ENCODE measurements around the gene PNPLA2. TPM values are rescaled to one million over a fixed set of nuclear protein-coding genes. Genes with fewer than 3 reads are reported as not detected.

Gene PNPLA2, protein sequence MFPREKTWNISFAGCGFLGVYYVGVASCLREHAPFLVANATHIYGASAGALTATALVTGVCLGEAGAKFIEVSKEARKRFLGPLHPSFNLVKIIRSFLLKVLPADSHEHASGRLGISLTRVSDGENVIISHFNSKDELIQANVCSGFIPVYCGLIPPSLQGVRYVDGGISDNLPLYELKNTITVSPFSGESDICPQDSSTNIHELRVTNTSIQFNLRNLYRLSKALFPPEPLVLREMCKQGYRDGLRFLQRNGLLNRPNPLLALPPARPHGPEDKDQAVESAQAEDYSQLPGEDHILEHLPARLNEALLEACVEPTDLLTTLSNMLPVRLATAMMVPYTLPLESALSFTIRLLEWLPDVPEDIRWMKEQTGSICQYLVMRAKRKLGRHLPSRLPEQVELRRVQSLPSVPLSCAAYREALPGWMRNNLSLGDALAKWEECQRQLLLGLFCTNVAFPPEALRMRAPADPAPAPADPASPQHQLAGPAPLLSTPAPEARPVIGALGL
- polyA plus RNA-seq = 98.0 TPM
- long read RNA-seq, donor 1, partial matches to known transcripts = 17 of 19 reads
- long read RNA-seq, donor 1, other reads (novel, unspliced or antisense) = 0 of 19 reads
- long read RNA-seq, donor 2, transcript PNPLA2-201 (10 exons, 2,428 nt) = major isoform, 6 of 34 reads
- long read RNA-seq, donor 2, partial matches to known transcripts = 27 of 34 reads
- long read RNA-seq, donor 2, other reads (novel, unspliced or antisense) = 0 of 34 reads
- long read RNA-seq, donor 3 = 0 reads
- long read RNA-seq, donor 4 = 0 reads
- long read RNA-seq, donor 5, partial matches to known transcripts = 0 of 2 reads
- long read RNA-seq, donor 5, other reads (novel, unspliced or antisense) = 0 of 2 reads
- long read RNA-seq, donor 6, transcript PNPLA2-201 (10 exons, 2,428 nt) = major isoform, 7 of 34 reads
- long read RNA-seq, donor 6, partial matches to known transcripts = 27 of 34 reads
- long read RNA-seq, donor 6, other reads (novel, unspliced or antisense) = 0 of 34 reads
- long read RNA-seq, donor 7, partial matches to known transcripts = 5 of 5 reads
- long read RNA-seq, donor 7, other reads (novel, unspliced or antisense) = 0 of 5 reads
- long read RNA-seq, donor 8, partial matches to known transcripts = 22 of 22 reads
- long read RNA-seq, donor 8, other reads (novel, unspliced or antisense) = 0 of 22 reads
- long read RNA-seq, donor 9, partial matches to known transcripts = 12 of 16 reads
- long read RNA-seq, donor 9, other reads (novel, unspliced or antisense) = 0 of 16 reads
- long read RNA-seq, donor 10, partial matches to known transcripts = 17 of 21 reads
- long read RNA-seq, donor 10, other reads (novel, unspliced or antisense) = 0 of 21 reads
- long read RNA-seq, donor 11, partial matches to known transcripts = 33 of 34 reads
- long read RNA-seq, donor 11, other reads (novel, unspliced or antisense) = 0 of 34 reads

DNA sequence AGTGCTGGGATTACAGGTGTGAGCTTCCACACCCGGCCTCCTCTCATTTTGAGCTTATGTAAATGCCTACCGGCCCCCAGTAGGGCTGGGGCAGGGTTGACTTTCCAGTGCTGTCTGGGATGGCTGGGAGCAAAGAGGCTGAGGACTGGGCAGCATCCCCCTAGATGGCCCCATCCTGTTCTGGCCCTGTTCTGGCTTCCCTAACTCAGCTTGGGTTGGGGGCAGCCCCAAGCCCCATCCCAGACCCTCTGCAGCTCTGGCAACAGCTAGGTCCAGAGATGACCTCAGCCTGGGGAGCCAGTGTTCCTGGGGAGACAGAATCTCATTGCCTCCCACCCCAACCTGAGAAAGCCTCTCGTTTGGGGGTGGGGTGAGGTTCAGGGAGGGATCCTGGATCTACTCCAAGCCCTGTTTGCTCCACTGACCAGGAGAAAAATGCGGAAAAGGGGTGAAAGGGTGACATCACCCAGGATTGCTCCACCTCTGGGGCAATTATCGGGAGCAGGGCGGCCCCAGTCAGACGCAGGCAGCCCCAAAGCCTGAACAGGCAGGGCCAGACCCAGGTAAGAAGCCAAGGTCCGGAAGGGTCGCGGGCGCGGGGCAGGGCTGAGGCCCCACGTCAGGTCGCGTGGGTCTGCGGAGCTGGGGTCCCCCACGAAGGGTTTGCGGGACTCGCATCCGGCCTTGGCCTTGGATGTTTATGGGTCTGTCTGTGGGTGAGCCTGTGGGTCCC lies at the start of gene PNPLA2:
PNPLA2 (plus strand) TSS at position 519 of the 733 bp plus-strand sequence. CDS start 805 bp downstream, outside the sequence.
- peaks cover 31% of the 10 kb centered on the region for H3K36me3 ChIP-seq (ENCODE audit: control insufficient read depth, insufficient read depth, low read length)
- peak within 1 kb of the TSS; percentile 100 for H3K27ac ChIP-seq (ENCODE audit: low read length)
- no peaks in the 10 kb centered on the region for H3K27me3 ChIP-seq (ENCODE audit: control insufficient read depth, insufficient read depth, low read length)
- H3K4me3 ChIP-seq (ENCODE audit: low read length) = peak within 1 kb of the TSS; percentile 96
- H3K4me1 ChIP-seq (ENCODE audit: control insufficient read depth, insufficient read depth, low read length) = peaks cover 28% of the 10 kb centered on the region
- no peaks in the 10 kb centered on the region for H3K9me3 ChIP-seq (ENCODE audit: control insufficient read depth, low read depth, low read length)
- WGBS (ENCODE audit: insufficient coverage, low lambda C conversion rate) = no CpG with 5 or more reads among the region's 20 CpGs
- peak; percentile 89 to 93 for DNase-seq

DNA sequence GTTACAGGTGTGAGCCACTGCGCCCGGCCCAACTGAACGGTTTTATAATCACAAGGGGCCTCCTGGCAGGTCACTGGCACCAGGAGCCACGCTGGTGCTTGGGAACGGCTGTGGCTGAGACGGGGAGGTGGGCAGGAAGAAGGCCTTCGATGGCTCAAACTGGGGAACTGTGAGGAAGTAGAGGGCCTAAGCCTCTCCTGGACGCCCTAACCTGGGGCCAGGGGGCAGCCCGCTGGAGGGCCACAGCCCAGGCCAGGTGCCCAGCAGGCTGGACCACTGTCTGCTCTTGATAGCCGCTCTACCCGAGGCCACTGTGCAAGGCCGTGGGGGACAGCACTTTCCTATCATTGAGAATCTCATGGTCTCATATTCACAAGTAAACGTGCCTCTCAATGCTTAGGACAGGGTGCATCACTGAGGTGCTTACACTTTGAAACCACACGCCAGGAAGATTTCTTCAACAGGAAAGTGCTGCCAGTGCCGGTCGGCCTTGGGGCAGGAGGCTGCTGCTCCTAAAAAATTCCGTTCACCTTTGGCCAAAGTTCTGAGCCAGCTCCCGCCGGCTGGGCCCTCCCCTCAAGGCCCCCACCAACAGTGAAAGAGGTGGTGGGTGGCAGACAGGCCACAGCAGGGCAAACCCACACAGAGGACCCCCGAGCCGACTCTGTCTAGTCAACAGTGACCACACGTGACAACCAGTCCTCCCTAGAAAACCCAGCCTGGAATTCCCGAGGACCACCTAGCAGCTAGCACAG lies 48.6 kb upstream of the PNPLA2 start:
- no peak for DNase-seq
- WGBS (ENCODE audit: insufficient coverage, low lambda C conversion rate) = no CpG with 5 or more reads among the region's 23 CpGs
- Histone ChIP-seq H3K27ac (ENCODE audit: low read length) (no peak overlapping the region), H3K4me3 (ENCODE audit: low read length) (no peak overlapping the region), H3K27me3 (ENCODE audit: control insufficient read depth, insufficient read depth, low read length) (no peaks in the 10 kb centered on the region), H3K36me3 (ENCODE audit: control insufficient read depth, insufficient read depth, low read length) (peaks cover 75% of the 10 kb centered on the region), H3K4me1 (ENCODE audit: control insufficient read depth, insufficient read depth, low read length) (peaks cover 2% of the 10 kb centered on the region), H3K9me3 (ENCODE audit: control insufficient read depth, low read depth, low read length) (no peaks in the 10 kb centered on the region)

DNA sequence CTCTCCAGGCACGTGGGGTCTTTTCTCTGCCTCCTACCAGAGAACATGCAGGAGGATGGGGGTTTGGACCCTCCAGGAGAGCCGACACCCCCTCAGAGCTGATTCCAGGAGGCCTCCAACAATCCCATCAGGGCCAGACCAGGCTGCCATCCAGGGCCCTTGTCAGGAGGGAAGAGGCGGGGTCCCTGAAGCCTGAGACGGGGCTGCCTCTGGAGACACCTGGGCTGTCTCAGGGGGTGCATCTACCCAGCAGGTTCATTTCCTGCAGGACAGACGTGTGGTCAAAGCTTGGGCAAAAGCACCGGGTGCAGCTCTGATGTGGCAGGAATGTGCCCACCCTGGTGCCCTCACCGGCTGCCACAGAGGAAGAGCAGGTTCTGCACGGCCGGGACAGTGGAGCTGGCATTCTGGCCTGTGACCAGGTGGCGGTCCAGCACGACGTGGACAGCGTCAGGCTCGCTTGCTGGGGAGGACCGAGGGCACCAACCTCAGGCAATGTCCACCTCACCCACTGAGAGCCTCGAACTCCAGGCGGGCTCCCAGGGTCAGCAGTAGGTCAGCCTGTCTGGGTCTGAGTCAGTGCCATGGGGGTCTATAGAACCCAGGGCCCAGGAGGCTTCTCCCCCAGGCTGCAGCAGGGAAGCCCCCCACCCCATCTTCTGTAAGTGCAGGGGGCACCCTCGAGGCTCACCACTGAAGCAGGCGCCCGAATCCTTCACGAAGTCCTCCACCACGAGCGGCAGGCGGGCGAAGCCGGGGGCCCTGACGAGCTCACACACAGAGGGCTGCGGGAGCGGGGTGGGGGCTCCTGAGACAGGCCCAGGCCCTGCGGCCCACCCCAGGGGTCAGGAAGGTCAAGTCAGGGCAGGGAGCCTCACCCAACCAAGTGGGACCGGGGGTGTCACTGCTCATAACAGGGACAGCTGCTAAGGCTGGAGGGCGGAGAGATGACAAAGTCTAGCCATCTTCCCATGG lies 47.8 kb upstream of the PNPLA2 start:
- Histone ChIP-seq H3K27ac (ENCODE audit: low read length) (no peak overlapping the region), H3K9me3 (ENCODE audit: control insufficient read depth, low read depth, low read length) (no peaks in the 10 kb centered on the region), H3K36me3 (ENCODE audit: control insufficient read depth, insufficient read depth, low read length) (peaks cover 71% of the 10 kb centered on the region), H3K4me1 (ENCODE audit: control insufficient read depth, insufficient read depth, low read length) (peaks cover 7% of the 10 kb centered on the region), H3K4me3 (ENCODE audit: low read length) (no peak overlapping the region), H3K27me3 (ENCODE audit: control insufficient read depth, insufficient read depth, low read length) (no peaks in the 10 kb centered on the region)
- no CpG with 5 or more reads among the region's 32 CpGs for WGBS (ENCODE audit: insufficient coverage, low lambda C conversion rate)
- DNase-seq = no peak

DNA sequence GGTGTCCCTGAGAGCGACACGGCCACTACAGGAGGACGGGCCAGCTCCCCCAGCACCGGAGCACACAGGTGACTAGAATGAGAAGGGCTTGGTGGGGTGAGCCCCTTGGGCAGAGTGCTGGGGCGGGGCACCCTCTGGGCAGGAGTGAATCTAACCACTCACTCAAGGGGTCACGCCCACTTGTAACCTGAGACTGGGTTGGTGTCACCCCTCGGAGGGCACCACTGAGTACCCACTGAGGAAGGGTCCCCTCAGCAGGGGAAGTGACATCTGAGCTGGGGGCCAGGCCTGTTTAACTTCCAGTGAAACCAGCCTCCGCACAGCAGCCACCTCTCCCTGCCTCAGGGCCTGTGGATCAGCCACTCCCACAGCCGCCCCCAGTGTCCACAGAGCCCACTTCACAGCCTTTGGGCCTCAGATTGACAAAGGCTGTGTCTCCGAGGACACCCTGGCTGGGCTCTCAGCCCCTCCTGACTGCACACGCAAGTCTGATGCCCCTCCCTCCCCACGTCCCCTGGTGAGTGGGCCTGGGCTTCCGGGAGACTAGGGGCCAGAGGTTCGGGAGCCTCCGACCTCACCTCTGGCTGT lies 47.0 kb upstream of the PNPLA2 start:
- H3K27me3 ChIP-seq (ENCODE audit: control insufficient read depth, insufficient read depth, low read length) = no peaks in the 10 kb centered on the region
- no peak overlapping the region for H3K27ac ChIP-seq (ENCODE audit: low read length)
- H3K4me1 ChIP-seq (ENCODE audit: control insufficient read depth, insufficient read depth, low read length) = peaks cover 11% of the 10 kb centered on the region
- no peak for DNase-seq
- H3K4me3 ChIP-seq (ENCODE audit: low read length) = no peak overlapping the region
- H3K36me3 ChIP-seq (ENCODE audit: control insufficient read depth, insufficient read depth, low read length) = peaks cover 63% of the 10 kb centered on the region
- WGBS (ENCODE audit: insufficient coverage, low lambda C conversion rate) = no CpG with 5 or more reads among the region's 15 CpGs
- no peaks in the 10 kb centered on the region for H3K9me3 ChIP-seq (ENCODE audit: control insufficient read depth, low read depth, low read length)

DNA sequence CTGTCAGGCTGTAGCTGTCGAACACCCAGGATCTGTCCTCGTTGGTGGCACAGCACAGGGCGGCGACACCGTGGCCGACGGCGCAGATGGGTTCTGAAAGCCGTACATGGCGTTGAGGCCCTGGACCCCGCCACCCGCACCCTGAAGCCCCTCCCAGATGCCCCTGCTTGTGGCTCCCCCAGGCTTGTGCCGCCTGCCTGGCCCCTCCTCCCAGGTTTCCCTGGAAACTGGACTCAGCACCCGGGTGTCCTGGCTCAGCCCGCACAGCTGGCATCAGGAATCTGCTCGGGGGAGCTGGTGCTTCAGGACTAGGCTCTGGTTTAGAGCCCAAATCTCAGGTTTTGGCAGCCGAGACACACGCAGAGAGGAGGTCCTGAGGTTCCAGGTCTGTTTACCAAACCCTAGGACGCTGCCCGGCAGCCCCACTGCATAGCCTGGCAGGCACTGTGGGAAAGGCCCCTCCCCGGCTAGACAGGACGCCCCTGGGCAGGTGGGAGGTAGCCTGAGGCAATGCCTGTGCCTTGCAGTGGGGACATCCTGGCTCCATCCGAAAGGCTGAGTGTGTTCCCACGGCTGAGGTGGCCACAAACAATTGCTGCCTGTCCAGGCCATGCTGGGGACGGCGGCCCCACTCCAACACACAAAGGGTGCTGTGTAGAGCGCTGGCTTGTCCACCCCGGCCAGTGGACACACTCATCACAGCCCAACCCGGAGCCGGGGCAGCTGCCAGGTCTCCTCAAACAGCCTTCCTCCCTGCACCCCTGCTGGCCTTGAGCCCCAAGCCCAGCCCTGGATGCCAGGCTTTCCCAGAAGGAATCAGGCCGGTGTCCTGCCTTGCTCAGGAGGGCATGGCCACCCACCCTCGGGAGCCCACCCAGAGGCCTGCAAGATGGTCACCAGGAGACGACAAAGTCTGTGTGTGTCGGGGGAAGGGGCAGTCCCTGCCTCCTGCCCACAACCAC lies 46.0 kb upstream of the PNPLA2 start:
- no peak overlapping the region for H3K27ac ChIP-seq (ENCODE audit: low read length)
- WGBS (ENCODE audit: insufficient coverage, low lambda C conversion rate) = no CpG with 5 or more reads among the region's 34 CpGs
- H3K4me1 ChIP-seq (ENCODE audit: control insufficient read depth, insufficient read depth, low read length) = peaks cover 11% of the 10 kb centered on the region
- no peak for DNase-seq
- H3K9me3 ChIP-seq (ENCODE audit: control insufficient read depth, low read depth, low read length) = no peaks in the 10 kb centered on the region
- H3K4me3 ChIP-seq (ENCODE audit: low read length) = no peak overlapping the region
- peaks cover 55% of the 10 kb centered on the region for H3K36me3 ChIP-seq (ENCODE audit: control insufficient read depth, insufficient read depth, low read length)
- H3K27me3 ChIP-seq (ENCODE audit: control insufficient read depth, insufficient read depth, low read length) = no peaks in the 10 kb centered on the region

DNA sequence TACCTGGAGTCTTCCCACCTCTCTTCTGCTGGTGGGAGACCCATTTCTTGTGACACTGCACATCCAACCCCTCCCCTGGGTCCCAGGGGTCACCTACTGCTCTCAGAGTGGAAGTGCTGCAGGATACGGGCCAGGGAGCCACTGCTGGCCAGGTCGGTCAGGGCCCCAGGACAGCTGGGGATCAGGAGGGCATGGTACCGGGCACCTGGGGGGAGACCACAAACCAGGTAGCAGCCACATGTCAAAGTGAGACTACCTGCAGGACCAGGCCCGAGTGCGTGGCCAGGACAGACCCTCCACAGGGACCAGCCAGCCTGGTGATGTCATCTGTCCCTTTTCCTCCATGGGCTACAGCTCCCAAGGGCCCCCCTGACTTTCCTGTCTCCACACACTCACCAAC lies 45.3 kb upstream of the PNPLA2 start:
- Histone ChIP-seq H3K4me1 (ENCODE audit: control insufficient read depth, insufficient read depth, low read length) (peaks cover 16% of the 10 kb centered on the region), H3K27ac (ENCODE audit: low read length) (no peak overlapping the region), H3K36me3 (ENCODE audit: control insufficient read depth, insufficient read depth, low read length) (peaks cover 55% of the 10 kb centered on the region), H3K27me3 (ENCODE audit: control insufficient read depth, insufficient read depth, low read length) (no peaks in the 10 kb centered on the region), H3K9me3 (ENCODE audit: control insufficient read depth, low read depth, low read length) (no peaks in the 10 kb centered on the region), H3K4me3 (ENCODE audit: low read length) (no peak overlapping the region)
- no CpG with 5 or more reads among the region's 5 CpGs for WGBS (ENCODE audit: insufficient coverage, low lambda C conversion rate)
- DNase-seq = no peak

DNA sequence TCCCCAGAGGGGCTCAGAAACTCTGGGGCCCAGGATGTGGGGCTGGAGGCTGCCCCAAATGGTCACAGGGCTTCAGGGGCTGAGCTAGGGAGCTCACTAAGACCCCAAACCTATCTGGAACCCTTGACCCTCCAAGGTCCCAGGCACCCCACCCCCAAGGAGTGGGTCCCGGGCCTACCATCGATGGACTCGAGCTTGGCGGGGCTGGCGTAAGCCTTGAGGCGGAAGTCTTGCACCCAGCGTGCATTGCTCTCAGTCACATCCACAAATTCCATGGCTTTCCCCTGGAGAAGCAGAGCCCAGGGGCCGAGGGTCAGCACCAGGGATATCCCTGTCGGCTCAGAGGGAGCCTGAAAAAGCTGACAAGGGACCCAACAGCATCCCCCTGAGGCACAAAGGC lies 44.9 kb upstream of the PNPLA2 start:
- no peak overlapping the region for H3K4me3 ChIP-seq (ENCODE audit: low read length)
- no peak for DNase-seq
- H3K27ac ChIP-seq (ENCODE audit: low read length) = no peak overlapping the region
- H3K27me3 ChIP-seq (ENCODE audit: control insufficient read depth, insufficient read depth, low read length) = no peaks in the 10 kb centered on the region
- H3K4me1 ChIP-seq (ENCODE audit: control insufficient read depth, insufficient read depth, low read length) = peaks cover 20% of the 10 kb centered on the region
- H3K36me3 ChIP-seq (ENCODE audit: control insufficient read depth, insufficient read depth, low read length) = peaks cover 55% of the 10 kb centered on the region
- WGBS (ENCODE audit: insufficient coverage, low lambda C conversion rate) = no CpG with 5 or more reads among the region's 9 CpGs
- no peaks in the 10 kb centered on the region for H3K9me3 ChIP-seq (ENCODE audit: control insufficient read depth, low read depth, low read length)

Data from large intestine (tissue), 12 donors.